ENCODE results near the gene MRAS. TPM values are rescaled to one million over a fixed set of nuclear protein-coding genes. Genes with fewer than 3 reads are reported as not detected.
"Not testable (repeated sequence)": the region's sequence is repeated elsewhere in the genome, so short reads cannot be mapped to it uniquely, and the experiment has no call there.

MRAS gene
- polyA plus RNA-seq, 1 donor: 29.7 TPM

GRCh38 chr3:138443521-138444503 lies 95.4 kb downstream of the MRAS start:
- no peak for DNase-seq

GRCh38 chr3:138445236-138445635 lies 96.9 kb downstream of the MRAS start:
- no peak for DNase-seq

DNA sequence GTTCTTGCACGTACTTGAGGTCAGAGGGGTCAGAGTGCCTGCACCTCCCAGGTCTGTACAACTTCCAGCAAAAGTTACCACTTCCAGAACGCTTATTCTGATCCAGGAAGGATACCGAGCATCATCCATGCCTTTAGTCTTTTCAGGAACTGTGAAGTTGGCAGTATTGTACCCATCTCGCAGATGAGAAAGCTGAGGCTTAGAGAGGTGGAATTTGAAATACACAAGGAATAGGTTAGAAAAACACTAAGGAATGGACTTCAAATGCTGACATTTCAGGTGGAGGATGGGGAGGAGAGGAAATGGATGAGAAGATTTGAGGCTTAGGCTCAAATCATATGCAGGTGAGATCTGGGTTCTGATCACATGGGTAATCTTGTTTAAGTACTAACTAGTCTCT lies 97.3 kb downstream of the MRAS start:
- no peak for DNase-seq

DNA sequence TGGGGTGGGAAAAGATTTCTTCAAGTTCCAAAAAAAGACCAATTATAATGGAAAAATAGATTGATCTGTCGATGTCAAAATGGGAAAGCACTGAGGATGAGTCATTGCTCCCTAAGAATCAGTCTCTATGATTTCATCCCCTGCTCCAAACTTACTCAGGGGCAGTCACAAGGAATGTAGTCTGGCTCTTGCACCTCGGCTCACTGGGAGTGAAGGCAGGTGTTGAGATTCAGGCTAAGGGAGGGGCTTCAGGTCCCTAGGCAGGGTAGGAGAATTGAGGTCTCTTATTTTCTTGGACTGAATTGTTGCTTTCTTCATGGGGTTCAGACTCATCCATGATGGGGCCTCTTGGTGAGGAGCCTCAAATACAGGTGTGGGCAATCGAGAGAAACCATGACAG lies 100.3 kb downstream of the MRAS start:
- no peak for DNase-seq

DNA sequence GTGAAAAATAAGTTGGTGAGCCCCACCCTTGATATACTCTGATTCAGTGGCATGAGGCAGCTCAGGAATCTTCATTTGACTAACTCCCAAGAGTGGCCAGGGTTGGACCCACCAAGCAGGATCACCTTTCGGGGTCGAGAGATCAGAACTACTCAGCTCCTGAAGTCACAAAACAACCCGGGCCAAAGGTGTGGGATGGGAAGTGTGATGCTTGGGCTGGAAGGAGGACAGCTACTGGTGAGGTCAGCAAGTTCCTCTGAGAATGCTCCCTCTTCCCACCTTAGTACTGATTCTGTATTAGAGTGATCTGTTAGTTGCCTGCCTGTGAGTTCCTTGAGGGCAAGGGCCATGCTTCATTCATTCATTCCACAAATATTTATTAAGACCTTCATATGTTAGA lies 101.1 kb downstream of the MRAS start:
- no peak for DNase-seq

- DNase-seq: no peak
Observed at GRCh38 chr3:138450181-138450580, 101.8 kb downstream of the MRAS start.

- no peak for DNase-seq
Observed at GRCh38 chr3:138450704-138451424, 102.5 kb downstream of the MRAS start.

GRCh38 chr3:138451595-138452162 lies 103.3 kb downstream of the MRAS start:
- no peak for DNase-seq

DNA sequence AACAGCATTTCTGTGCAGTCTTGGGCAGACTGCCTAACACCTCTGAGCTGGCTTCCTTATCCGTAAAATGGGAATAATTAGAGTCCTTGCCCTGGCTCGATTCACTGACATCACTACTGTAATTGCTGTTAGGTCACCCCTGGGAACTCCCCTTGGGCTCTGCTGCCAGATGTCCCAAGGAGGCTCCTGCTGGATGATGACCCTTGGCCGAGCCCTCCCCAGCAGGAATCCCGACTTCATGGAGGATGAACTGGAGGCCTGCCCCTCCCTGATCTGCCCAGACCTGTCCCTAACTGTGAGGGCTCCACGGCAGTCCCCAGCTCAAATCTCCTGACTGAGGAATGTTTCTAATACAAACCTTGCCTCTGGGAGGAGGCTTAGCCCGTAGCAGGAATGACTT lies 104.1 kb downstream of the MRAS start:
- no peak for DNase-seq

DNA sequence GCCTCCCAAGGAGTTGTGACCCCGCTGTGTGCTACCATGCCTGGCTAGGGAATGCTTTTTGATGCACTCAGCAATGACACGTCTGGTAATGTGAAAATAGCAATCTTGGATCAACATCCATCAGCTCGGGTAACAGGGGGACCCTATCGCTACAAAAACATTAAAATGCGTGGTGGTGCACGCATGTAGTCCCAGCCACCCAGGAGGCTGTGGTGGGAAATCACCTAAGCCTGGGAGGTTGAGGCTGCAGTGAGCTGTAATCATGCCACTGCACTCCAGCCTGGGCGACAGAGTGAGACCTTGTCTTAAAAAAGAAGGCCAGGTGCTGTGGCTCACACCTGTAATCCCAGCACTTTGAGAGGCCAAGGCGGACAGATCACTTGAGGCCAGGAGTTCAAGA lies 105.6 kb downstream of the MRAS start:
- DNase-seq: not testable (repeated sequence)

Other genes starting within 250 kb of the MRAS start
- gene DZIP1L, start 233.0 kb upstream of the MRAS start, polyA plus RNA-seq (ENCODE audit: insufficient read length): 26.7 TPM
- 1.8 TPM for gene A4GNT, start 216.2 kb upstream of the MRAS start, polyA plus RNA-seq (ENCODE audit: insufficient read length)
- 23.4 TPM for gene DBR1, start 173.7 kb upstream of the MRAS start, polyA plus RNA-seq (ENCODE audit: insufficient read length)
- 55.3 TPM for gene ARMC8, start 161.3 kb upstream of the MRAS start, polyA plus RNA-seq (ENCODE audit: insufficient read length)
- gene NME9, start 18.7 kb upstream of the MRAS start, polyA plus RNA-seq (ENCODE audit: insufficient read length): 4.8 TPM
- 3.1 TPM for gene ESYT3, start 86.0 kb downstream of the MRAS start, polyA plus RNA-seq (ENCODE audit: insufficient read length)
- gene CEP70, start 245.7 kb downstream of the MRAS start, polyA plus RNA-seq (ENCODE audit: insufficient read length): 50.3 TPM